Common myeloid progenitor, CD34-positive (primary cell): Measurements from ENCODE around the gene SHISA6.

Experiments used
- CTCF ChIA-PET: fragments of 350-600 bp; sonication (Branson Sonifier 250); formaldehyde crosslinking; loops from one replicate; lab custom pipeline; 2021; ENCODE audit warnings: antibody characterized with exemption; lab: Charles Lee
- POLR2A ChIA-PET: fragments of 350-600 bp; sonication (Branson Sonifier 250); formaldehyde crosslinking; loops from one replicate; lab custom pipeline; 2021; ENCODE audit warnings: antibody characterized with exemption; lab: Charles Lee
- DNase-seq, 3 donors: peaks; one replicate each; pipeline versions ENCODE4 v3.0.0 to v3.0.0-alpha.2; 2013
- H3K27ac ChIP-seq, 2 experiments: 1 replicate in 1 of 2; 2 replicates in 1 of 2; pipeline ENCODE4 v1.7.0; 2013; ENCODE audit warnings: inconsistent platforms in 2 of 2, low read length in 2 of 2, mild to moderate bottlenecking in 2 of 2, low read depth in 1 of 2, moderate library complexity in 1 of 2; ENCODE audit not compliant: severe bottlenecking in 2 of 2, insufficient read depth in 1 of 2, poor library complexity in 1 of 2
- H3K27me3 ChIP-seq, 5 experiments: replicated peaks in 2 of 5; 1 replicate in 3 of 5; 2 replicates in 2 of 5; pipeline versions ENCODE4 v1.6.1 to v1.7.0; 2013; ENCODE audit warnings: low read length in 4 of 5, mild to moderate bottlenecking in 2 of 5, moderate library complexity in 2 of 5, inconsistent platforms in 1 of 5; ENCODE audit not compliant: insufficient read depth in 5 of 5, control insufficient read depth in 4 of 5
- H3K36me3 ChIP-seq, 4 experiments: 1 replicate in 2 of 4; 2 replicates in 2 of 4; pipeline versions ENCODE4 v1.6.1 to v1.7.0; 2013; ENCODE audit warnings: low read length in 3 of 4, control low read depth in 1 of 4, mild to moderate bottlenecking in 1 of 4; ENCODE audit not compliant: control insufficient read depth in 4 of 4, insufficient read depth in 4 of 4
- H3K4me1 ChIP-seq, 4 experiments: 1 replicate in 3 of 4; 2 replicates in 1 of 4; pipeline versions ENCODE4 v1.6.1 to v1.7.1; 2013; ENCODE audit warnings: low read length in 3 of 4, mild to moderate bottlenecking in 3 of 4, control low read depth in 1 of 4, inconsistent platforms in 1 of 4, moderate library complexity in 1 of 4; ENCODE audit not compliant: control insufficient read depth in 4 of 4, insufficient read depth in 4 of 4; ENCODE audit errors: control extremely low read depth in 1 of 4
- H3K4me3 ChIP-seq, 7 experiments: 1 replicate in 4 of 7; 2 replicates in 3 of 7; pipeline versions ENCODE4 v1.5.1 to v1.7.0; 2013; ENCODE audit warnings: mild to moderate bottlenecking in 7 of 7, low read length in 6 of 7, moderate library complexity in 6 of 7, inconsistent platforms in 2 of 7, low read depth in 2 of 7, control low read depth in 1 of 7; ENCODE audit not compliant: insufficient read depth in 4 of 7, control insufficient read depth in 1 of 7; ENCODE audit errors: extremely low read depth in 1 of 7
- H3K9me3 ChIP-seq, 5 experiments: 1 replicate in 4 of 5; 2 replicates in 1 of 5; pipeline versions ENCODE4 v1.6.1 to v1.7.1; 2013; ENCODE audit warnings: low read length in 4 of 5, mild to moderate bottlenecking in 2 of 5, inconsistent platforms in 1 of 5, low read depth in 1 of 5, moderate library complexity in 1 of 5; ENCODE audit not compliant: control insufficient read depth in 4 of 5, insufficient read depth in 2 of 5; ENCODE audit errors: control extremely low read depth in 1 of 5
- WGBS: methylation state at CpG from one replicate; pipeline ENCODE4 v1.1.5; 2013; ENCODE audit not compliant: insufficient coverage; 5-methylcytosine and 5-hydroxymethylcytosine counted together

The SHISA6 gene

GRCh38 chr17:11221196-11221595 lies 19.8 kb upstream of the SHISA6 start:
- Histone ChIP-seq H3K9me3 (no peaks in the 10 kb centered on the region), H3K27me3 (peaks cover 0 to 3% (median 0%) of the 10 kb centered on the region in 5 experiments), H3K36me3 (no peaks in the 10 kb centered on the region), H3K4me3 (no peak overlapping the region), H3K4me1 (no peaks in the 10 kb centered on the region), H3K27ac (no peak overlapping the region)
- DNase-seq = no peak
- CTCF ChIA-PET = no interaction called here
- 100% methylated on average over 1 of the region's 4 CpGs for WGBS
- POLR2A ChIA-PET = no interaction called here

- ChIA-PET POLR2A (no interaction called here), CTCF (no interaction called here)
- Histone ChIP-seq H3K36me3 (no peaks in the 10 kb centered on the region), H3K4me3 (no peak overlapping the region), H3K27me3 (peaks cover 0 to 3% (median 0%) of the 10 kb centered on the region in 5 experiments), H3K9me3 (no peaks in the 10 kb centered on the region), H3K27ac (no peak overlapping the region), H3K4me1 (no peaks in the 10 kb centered on the region)
- DNase-seq = no peak
- 31% methylated on average over 4 of the region's 5 CpGs for WGBS
Observed at GRCh38 chr17:11221721-11222120, 19.3 kb upstream of the SHISA6 start.

GRCh38 chr17:11238705-11239104 lies 2.3 kb upstream of the SHISA6 start:
- ChIA-PET POLR2A (no interaction called here), CTCF (no interaction called here)
- Histone ChIP-seq H3K36me3 (no peaks in the 10 kb centered on the region), H3K9me3 (peaks cover 0 to 8% (median 0%) of the 10 kb centered on the region in 5 experiments), H3K4me3 (no peak overlapping the region), H3K27ac (no peak overlapping the region), H3K4me1 (peaks cover 0 to 6% (median 0%) of the 10 kb centered on the region in 4 experiments), H3K27me3 (peaks cover 10 to 66% (median 24%) of the 10 kb centered on the region in 5 experiments)
- no peak for DNase-seq
- 27% methylated on average over 4 of the region's 4 CpGs for WGBS

- CTCF ChIA-PET = no interaction called here
- Histone ChIP-seq H3K27ac (no peak overlapping the region), H3K9me3 (peaks cover 0 to 9% (median 0%) of the 10 kb centered on the region in 5 experiments), H3K4me3 (no peak overlapping the region), H3K36me3 (no peaks in the 10 kb centered on the region), H3K4me1 (peaks cover 0 to 6% (median 0%) of the 10 kb centered on the region in 4 experiments), H3K27me3 (peaks cover 10 to 73% (median 30%) of the 10 kb centered on the region in 5 experiments)
- POLR2A ChIA-PET = no interaction called here
- DNase-seq = no peak
- 16% methylated on average over 4 of the region's 16 CpGs for WGBS
Observed at GRCh38 chr17:11239379-11239970, 1.5 kb upstream of the SHISA6 start.

- DNase-seq = peak in 1 of 3 donors; percentile 3
- Histone ChIP-seq H3K4me1 (peaks cover 0 to 6% (median 0%) of the 10 kb centered on the region in 4 experiments), H3K9me3 (peaks cover 0 to 9% (median 0%) of the 10 kb centered on the region in 5 experiments), H3K4me3 (peak overlapping the region in 3 of 7 experiments; percentile 16 to 45 (median 28)), H3K36me3 (no peaks in the 10 kb centered on the region), H3K27me3 (peaks cover 10 to 81% (median 32%) of the 10 kb centered on the region in 5 experiments), H3K27ac (no peak overlapping the region)
- 3% methylated on average over 52 of the region's 90 CpGs for WGBS
- POLR2A ChIA-PET = no interaction called here
- CTCF ChIA-PET = no interaction called here
Observed at GRCh38 chr17:11240041-11240840, 772 bp upstream of the SHISA6 start.

- Histone ChIP-seq H3K27me3 (peaks cover 10 to 88% (median 35%) of the 10 kb centered on the region in 5 experiments), H3K9me3 (peaks cover 0 to 9% (median 0%) of the 10 kb centered on the region in 5 experiments), H3K27ac (no peak overlapping the region), H3K4me1 (peaks cover 0 to 6% (median 0%) of the 10 kb centered on the region in 4 experiments), H3K4me3 (no peak overlapping the region), H3K36me3 (no peaks in the 10 kb centered on the region)
- ChIA-PET POLR2A (no interaction called here), CTCF (no interaction called here)
- no peak for DNase-seq
- WGBS = 10% methylated on average over 50 of the region's 58 CpGs
Observed at GRCh38 chr17:11241611-11242226, 706 bp downstream of the SHISA6 start.
